HEK293T (cell line): ENCODE measurements around the gene PCBP3.

Experiments
- CTCF ChIA-PET: fragments of 350-600 bp; formaldehyde crosslinking; extraction: SDS; loops from one replicate; lab custom pipeline; 2021; ENCODE audit warnings: antibody characterized with exemption, inconsistent platforms; lab: Yijun Ruan, JAX
- POLR2A ChIA-PET: fragments of 350-600 bp; formaldehyde crosslinking; extraction: SDS; loops from one replicate; lab custom pipeline; 2020; ENCODE audit warnings: antibody characterized with exemption, inconsistent platforms; lab: Yijun Ruan, JAX
- DNase-seq: peaks from one replicate; pipeline ENCODE4 v3.0.0; 2012; ENCODE audit warnings: mixed read lengths; ENCODE audit errors: extremely low spot score
- ARNT ChIP-seq: fragments of 450-650 bp; IDR thresholded peaks from 2 replicates; pipeline ENCODE4 v1.6.1; 2017; ENCODE audit warnings: mild to moderate bottlenecking
- BHLHE40 ChIP-seq: fragments of 450-650 bp; IDR thresholded peaks from 2 replicates; pipeline ENCODE4 v1.6.1; 2016; ENCODE audit warnings: mild to moderate bottlenecking, moderate library complexity, borderline replicate concordance
- CTBP1 ChIP-seq: fragments of 450-650 bp; IDR thresholded peaks from 2 replicates; pipeline ENCODE4 v1.6.1; 2016; ENCODE audit warnings: borderline replicate concordance
- ELF4 ChIP-seq: fragments of 450-650 bp; IDR thresholded peaks from 2 replicates; pipeline ENCODE4 v1.6.1; 2017; ENCODE audit warnings: antibody characterized with exemption
- FOXA1 ChIP-seq: fragments of 450-650 bp; IDR thresholded peaks from 2 replicates; pipeline ENCODE4 v1.6.1; 2016; ENCODE audit warnings: mild to moderate bottlenecking
- FOXK2 ChIP-seq: fragments of 450-650 bp; IDR thresholded peaks from 2 replicates; pipeline ENCODE4 v1.6.1; 2016; ENCODE audit warnings: mild to moderate bottlenecking
- FOXM1 ChIP-seq: fragments of 450-650 bp; IDR thresholded peaks from 2 replicates; pipeline ENCODE4 v1.6.1; 2017; ENCODE audit warnings: mild to moderate bottlenecking, borderline replicate concordance
- HDGF ChIP-seq: fragments of 450-650 bp; IDR thresholded peaks from 2 replicates; pipeline ENCODE4 v1.6.1; 2017; ENCODE audit warnings: antibody characterized with exemption, borderline replicate concordance
- L3MBTL2 ChIP-seq: fragments of 450-650 bp; conservative IDR thresholded peaks from 2 replicates; pipeline ENCODE4 v1.6.1; 2016; ENCODE audit warnings: mild to moderate bottlenecking
- LEF1 ChIP-seq: fragments of 450-650 bp; IDR thresholded peaks from 2 replicates; pipeline ENCODE4 v1.6.1; 2017; ENCODE audit warnings: mild to moderate bottlenecking, borderline replicate concordance
- NFRKB ChIP-seq: fragments of 450-650 bp; IDR thresholded peaks from 2 replicates; pipeline ENCODE4 v1.6.1; 2016; ENCODE audit warnings: mild to moderate bottlenecking, moderate library complexity
- SP1 ChIP-seq: fragments of 450-650 bp; IDR thresholded peaks from 2 replicates; pipeline ENCODE4 v1.6.1; 2017
- SUZ12 ChIP-seq: fragments of 450-650 bp; IDR thresholded peaks from 2 replicates; pipeline ENCODE4 v1.6.1; 2016; ENCODE audit warnings: mild to moderate bottlenecking
- TARDBP ChIP-seq: fragments of 450-650 bp; IDR thresholded peaks from 2 replicates; pipeline ENCODE4 v1.6.1; 2016
- ZNF384 ChIP-seq: fragments of 450-650 bp; IDR thresholded peaks from 2 replicates; pipeline ENCODE4 v1.6.1; 2016
- TF ChIP-seq, protein P1 (sequence below): fragments of 450-650 bp; IDR thresholded peaks from 2 replicates; pipeline ENCODE4 v1.6.1; 2016

The PCBP3 gene

GRCh38 chr21:45863267-45863666 lies 219.7 kb downstream of the PCBP3 start:
- DNase-seq: no peak
- ChIA-PET CTCF (no interaction called here), POLR2A (no interaction called here)
- TF ChIP-seq L3MBTL2 (no peak), SP1 (no peak), NFRKB (no peak), ARNT (no peak), FOXM1 (no peak), TARDBP (no peak), SUZ12 (no peak), ELF4 (no peak), FOXK2 (no peak), CTBP1 (no peak), ZNF384 (no peak), HDGF (no peak), BHLHE40 (no peak)

DNA sequence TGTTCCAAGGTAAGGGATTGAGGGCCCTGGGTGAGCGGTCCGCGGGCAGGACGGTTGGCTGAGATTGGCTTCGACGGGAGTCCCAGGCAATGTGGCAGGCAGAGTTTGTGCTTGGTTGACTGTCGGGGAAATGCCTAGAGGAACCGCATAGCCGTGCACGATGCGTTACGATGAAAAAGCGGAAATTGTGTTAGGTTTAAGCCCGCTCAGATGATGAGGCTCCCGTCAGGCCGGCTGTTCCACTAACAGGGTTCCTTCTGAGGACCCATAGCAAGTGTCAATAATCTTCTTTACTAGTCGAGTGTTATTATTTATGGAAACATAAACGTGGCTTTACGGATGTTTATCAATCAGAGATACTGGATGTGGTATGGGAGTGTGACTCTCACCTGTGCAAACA lies 220.2 kb downstream of the PCBP3 start:
- no peak for DNase-seq
- ChIA-PET POLR2A (no interaction called here), CTCF (no interaction called here)
- TF ChIP-seq NFRKB: no peak

GRCh38 chr21:45864436-45864835 lies 220.9 kb downstream of the PCBP3 start:
- ChIA-PET POLR2A (no interaction called here), CTCF (no interaction called here)
- TF ChIP-seq TARDBP (no peak), NFRKB (no peak)
- no peak for DNase-seq

DNA sequence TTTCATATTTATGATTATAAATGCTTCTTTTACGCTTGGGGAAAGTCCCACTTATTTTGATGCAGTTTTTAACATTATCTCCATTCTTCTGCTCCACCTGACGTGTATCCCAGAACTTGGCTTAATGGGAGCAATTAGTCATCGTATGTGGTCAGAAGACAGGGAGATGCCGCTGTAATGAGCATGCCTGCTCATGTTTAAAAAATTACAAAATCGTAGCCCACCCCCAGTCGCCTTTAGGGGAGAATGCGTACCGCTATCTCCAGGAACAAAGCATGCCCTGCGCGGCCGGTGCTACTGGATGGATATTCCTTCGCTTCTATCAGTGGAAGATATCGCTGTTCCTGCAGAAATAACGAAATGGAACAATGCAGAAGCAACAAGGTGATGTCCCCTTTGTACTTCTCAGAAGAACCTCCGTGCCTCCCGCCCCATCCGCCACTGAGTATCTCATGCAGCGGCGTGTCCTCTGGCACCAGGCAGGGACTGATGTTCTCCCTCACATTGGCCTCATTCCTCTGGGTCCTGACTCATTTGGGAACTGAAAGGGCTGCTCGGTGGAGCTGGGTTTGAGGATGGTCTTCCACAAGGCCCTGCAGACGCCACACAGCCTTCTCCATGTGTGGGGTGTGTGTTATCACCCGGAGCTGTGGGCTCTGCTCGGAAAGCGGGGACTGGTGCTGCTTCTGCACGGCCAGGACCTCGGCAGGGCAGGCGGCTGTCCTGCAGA lies 221.7 kb downstream of the PCBP3 start:
- TF ChIP-seq HDGF (no peak), ARNT (no peak), SUZ12 (no peak), L3MBTL2 (no peak), CTBP1 (no peak), ELF4 (no peak), BHLHE40 (no peak), LEF1 (no peak), SP1 (no peak), NFRKB (no peak)
- ChIA-PET CTCF (no interaction called here), POLR2A (no interaction called here)
- DNase-seq: no peak

GRCh38 chr21:45866551-45866950 lies 223.0 kb downstream of the PCBP3 start:
- CTCF ChIA-PET: no interaction called here
- TF ChIP-seq ARNT: no peak
- TF ChIP-seq L3MBTL2: no peak
- TF ChIP-seq HDGF: no peak
- TF ChIP-seq FOXM1: no peak
- TF ChIP-seq SP1: no peak
- TF ChIP-seq NFRKB: no peak
- TF ChIP-seq BHLHE40: no peak
- no peak for TF ChIP-seq LEF1
- no peak for TF ChIP-seq ZNF384
- no peak for TF ChIP-seq SUZ12
- no peak for TF ChIP-seq ELF4
- no peak for DNase-seq
- POLR2A ChIA-PET: no interaction called here

GRCh38 chr21:45867041-45867666 lies 223.6 kb downstream of the PCBP3 start:
- no peak for DNase-seq
- ChIA-PET CTCF (no interaction called here), POLR2A (no interaction called here)
- TF ChIP-seq ARNT (no peak), SP1 (no peak), FOXM1 (no peak), CTBP1 (no peak)

GRCh38 chr21:45867671-45868081 lies 224.2 kb downstream of the PCBP3 start:
- no peak for DNase-seq
- no peak for TF ChIP-seq SP1
- TF ChIP-seq FOXK2: no peak
- TF ChIP-seq HDGF: no peak
- no peak for TF ChIP-seq ELF4
- no peak for TF ChIP-seq TARDBP
- TF ChIP-seq L3MBTL2: no peak
- TF ChIP-seq FOXM1: no peak
- TF ChIP-seq, protein P1, sequence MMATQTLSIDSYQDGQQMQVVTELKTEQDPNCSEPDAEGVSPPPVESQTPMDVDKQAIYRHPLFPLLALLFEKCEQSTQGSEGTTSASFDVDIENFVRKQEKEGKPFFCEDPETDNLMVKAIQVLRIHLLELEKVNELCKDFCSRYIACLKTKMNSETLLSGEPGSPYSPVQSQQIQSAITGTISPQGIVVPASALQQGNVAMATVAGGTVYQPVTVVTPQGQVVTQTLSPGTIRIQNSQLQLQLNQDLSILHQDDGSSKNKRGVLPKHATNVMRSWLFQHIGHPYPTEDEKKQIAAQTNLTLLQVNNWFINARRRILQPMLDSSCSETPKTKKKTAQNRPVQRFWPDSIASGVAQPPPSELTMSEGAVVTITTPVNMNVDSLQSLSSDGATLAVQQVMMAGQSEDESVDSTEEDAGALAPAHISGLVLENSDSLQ: no peak
- TF ChIP-seq CTBP1: no peak
- TF ChIP-seq FOXA1: no peak
- TF ChIP-seq BHLHE40: no peak
- TF ChIP-seq LEF1: no peak
- no peak for TF ChIP-seq SUZ12
- ChIA-PET POLR2A (no interaction called here), CTCF (no interaction called here)

DNA sequence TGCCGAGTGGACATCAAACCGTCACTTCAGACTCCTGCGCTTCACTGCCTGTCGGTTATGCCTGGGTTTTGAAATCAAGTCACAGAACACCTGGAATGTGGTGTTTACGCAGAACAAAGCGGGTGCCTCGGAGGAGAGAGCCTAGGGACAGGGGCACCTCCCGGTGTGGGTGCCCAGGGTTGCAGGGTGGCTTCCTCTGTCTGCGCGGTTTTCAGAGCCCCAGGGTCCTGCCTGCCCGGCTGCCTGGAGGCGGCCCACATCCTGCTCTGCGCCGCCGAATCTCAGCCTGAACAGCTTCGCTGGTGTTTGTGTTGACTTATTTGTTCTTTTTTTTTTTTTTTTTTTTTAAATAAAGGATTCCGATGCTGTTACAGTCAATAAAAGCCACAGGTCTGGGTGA lies 224.6 kb downstream of the PCBP3 start:
- no peak for TF ChIP-seq NFRKB
- TF ChIP-seq SUZ12: no peak
- no peak for TF ChIP-seq CTBP1
- TF ChIP-seq SP1: no peak
- POLR2A ChIA-PET: no interaction called here
- CTCF ChIA-PET: interaction anchor here (1.6 kb wide), 1 partner anchor 12 kb away, joined by 5 read pairs; no protein-coding TSS in a partner anchor
- DNase-seq: no peak
